Peyer's patch (tissue), 4 donors: ENCODE results near the gene NGB.

Source experiments
- POLR2A ChIP-seq, 2 donors: fragments of 450-650 bp; IDR thresholded peaks; one replicate each; pipeline ENCODE4 v1.5.1; 2017; ENCODE audit warnings: antibody characterized with exemption in 2 of 2, mild to moderate bottlenecking in 2 of 2, moderate library complexity in 2 of 2
- TF ChIP-seq, protein P1 (sequence below), 6 experiments: fragments of 450-650 bp in 4 of 6; fragments of 200-600 bp in 2 of 6; sonication (generic) in 1 of 6; IDR thresholded peaks; one replicate each; pipeline ENCODE4 v1.5.1; 2017 to 2019; ENCODE audit warnings: antibody characterized with exemption in 6 of 6, mild to moderate bottlenecking in 3 of 6, moderate library complexity in 1 of 6

DNA sequence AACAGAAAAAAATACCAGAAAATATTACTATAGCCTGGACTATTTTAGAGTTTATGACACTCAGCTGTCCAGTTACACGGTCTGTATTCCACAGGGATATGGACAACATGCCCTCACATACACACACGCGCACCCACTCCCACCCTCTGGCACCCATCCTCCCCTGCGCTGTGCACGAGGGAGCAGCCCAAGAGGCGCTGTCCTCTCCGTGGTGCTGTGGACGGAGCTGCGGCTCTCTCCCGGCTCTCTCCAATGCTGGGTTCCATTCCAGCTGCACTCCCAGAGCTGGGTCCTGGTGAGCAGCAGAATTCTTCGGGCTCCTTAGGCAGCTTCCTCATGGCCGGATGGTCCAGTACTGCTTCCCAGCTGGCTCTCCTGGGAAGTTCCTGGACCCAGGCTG lies 6.0 kb upstream of the NGB start:
- TF ChIP-seq, protein P1, sequence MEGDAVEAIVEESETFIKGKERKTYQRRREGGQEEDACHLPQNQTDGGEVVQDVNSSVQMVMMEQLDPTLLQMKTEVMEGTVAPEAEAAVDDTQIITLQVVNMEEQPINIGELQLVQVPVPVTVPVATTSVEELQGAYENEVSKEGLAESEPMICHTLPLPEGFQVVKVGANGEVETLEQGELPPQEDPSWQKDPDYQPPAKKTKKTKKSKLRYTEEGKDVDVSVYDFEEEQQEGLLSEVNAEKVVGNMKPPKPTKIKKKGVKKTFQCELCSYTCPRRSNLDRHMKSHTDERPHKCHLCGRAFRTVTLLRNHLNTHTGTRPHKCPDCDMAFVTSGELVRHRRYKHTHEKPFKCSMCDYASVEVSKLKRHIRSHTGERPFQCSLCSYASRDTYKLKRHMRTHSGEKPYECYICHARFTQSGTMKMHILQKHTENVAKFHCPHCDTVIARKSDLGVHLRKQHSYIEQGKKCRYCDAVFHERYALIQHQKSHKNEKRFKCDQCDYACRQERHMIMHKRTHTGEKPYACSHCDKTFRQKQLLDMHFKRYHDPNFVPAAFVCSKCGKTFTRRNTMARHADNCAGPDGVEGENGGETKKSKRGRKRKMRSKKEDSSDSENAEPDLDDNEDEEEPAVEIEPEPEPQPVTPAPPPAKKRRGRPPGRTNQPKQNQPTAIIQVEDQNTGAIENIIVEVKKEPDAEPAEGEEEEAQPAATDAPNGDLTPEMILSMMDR (IDR thresholded peaks at IDR 0.05) = no peak
- TF ChIP-seq POLR2A (IDR thresholded peaks at IDR 0.05) = no peak
